T-helper 2 cell treated with Interferon-gamma antibody and Interleukin-4, amounts not matched to agents 5 μg/mL and 100 μg/mL, for 36 hours (primary cell): Measurements from ENCODE around the gene MYO19.

Source experiments
- DNase-seq: peaks from one replicate; pipeline ENCODE4 v3.0.0; 2021; ENCODE audit warnings: low spot score
- H3K27ac Mint-ChIP-seq: one replicate; pipeline ENCODE4 v1.8.0; 2021; ENCODE audit warnings: mild to moderate bottlenecking, mixed read lengths
- H3K27me3 Mint-ChIP-seq: one replicate; pipeline ENCODE4 v1.8.0; 2021; ENCODE audit warnings: low read depth, mixed read lengths
- H3K36me3 Mint-ChIP-seq: one replicate; pipeline ENCODE4 v1.8.0; 2021; ENCODE audit warnings: low read depth, mixed read lengths
- H3K4me1 Mint-ChIP-seq: one replicate; pipeline ENCODE4 v1.8.0; 2021; ENCODE audit warnings: low read depth, mixed read lengths
- H3K4me3 Mint-ChIP-seq: one replicate; pipeline ENCODE4 v1.8.0; 2022; ENCODE audit warnings: mild to moderate bottlenecking, moderate library complexity, mixed read lengths
- H3K9me3 Mint-ChIP-seq: one replicate; pipeline ENCODE4 v1.8.0; 2021; ENCODE audit warnings: mixed read lengths

Gene MYO19

GRCh38 chr17:36545077-36545464, 10.4 kb upstream of the MYO19 start:
- DNase-seq: no peak
- peaks cover 33% of the 10 kb centered on the region for H3K4me1 Mint-ChIP-seq
- H3K9me3 Mint-ChIP-seq: no peaks in the 10 kb centered on the region
- no peaks in the 10 kb centered on the region for H3K27me3 Mint-ChIP-seq
- H3K4me3 Mint-ChIP-seq: peak overlapping the region; percentile 97
- peak overlapping the region; percentile 98 for H3K27ac Mint-ChIP-seq
- peaks cover 39% of the 10 kb centered on the region for H3K36me3 Mint-ChIP-seq

- peak; percentile 90 for DNase-seq
- Mint-ChIP-seq H3K36me3 (peaks cover 37% of the 10 kb centered on the region), H3K27me3 (no peaks in the 10 kb centered on the region), H3K4me1 (peaks cover 28% of the 10 kb centered on the region), H3K4me3 (peak within 1 kb of the TSS; percentile 97), H3K27ac (peak within 1 kb of the TSS; percentile 98), H3K9me3 (no peaks in the 10 kb centered on the region)
Measured at GRCh38 chr17:36544307-36545076, 9.8 kb upstream of the MYO19 start, which contains the start of gene GGNBP2. Gene GGNBP2 (plus strand): TSS chr17:36544919. CDS start chr17:36545725, 806 bp downstream.

GRCh38 chr17:36544044-36544306, 9.3 kb upstream of the MYO19 start:
- H3K9me3 Mint-ChIP-seq: no peaks in the 10 kb centered on the region
- peak overlapping the region; percentile 96 for H3K4me3 Mint-ChIP-seq
- peak overlapping the region; percentile 98 for H3K27ac Mint-ChIP-seq
- H3K27me3 Mint-ChIP-seq: no peaks in the 10 kb centered on the region
- H3K36me3 Mint-ChIP-seq: peaks cover 37% of the 10 kb centered on the region
- DNase-seq: peak; percentile 17
- H3K4me1 Mint-ChIP-seq: peaks cover 26% of the 10 kb centered on the region

GRCh38 chr17:36542755-36543154, 8.1 kb upstream of the MYO19 start:
- H3K27ac Mint-ChIP-seq: peak overlapping the region; percentile 7
- no peak overlapping the region for H3K4me3 Mint-ChIP-seq
- DNase-seq: no peak
- peaks cover 34% of the 10 kb centered on the region for H3K36me3 Mint-ChIP-seq
- H3K27me3 Mint-ChIP-seq: no peaks in the 10 kb centered on the region
- peaks cover 21% of the 10 kb centered on the region for H3K4me1 Mint-ChIP-seq
- no peaks in the 10 kb centered on the region for H3K9me3 Mint-ChIP-seq

- no peaks in the 10 kb centered on the region for H3K27me3 Mint-ChIP-seq
- peaks cover 17% of the 10 kb centered on the region for H3K4me1 Mint-ChIP-seq
- H3K9me3 Mint-ChIP-seq: no peaks in the 10 kb centered on the region
- no peak overlapping the region for H3K4me3 Mint-ChIP-seq
- no peak for DNase-seq
- H3K27ac Mint-ChIP-seq: peak overlapping the region; percentile 12
- peaks cover 29% of the 10 kb centered on the region for H3K36me3 Mint-ChIP-seq
Measured at GRCh38 chr17:36540696-36541095, 6.0 kb upstream of the MYO19 start.

- H3K4me1 Mint-ChIP-seq: peaks cover 26% of the 10 kb centered on the region
- no peaks in the 10 kb centered on the region for H3K9me3 Mint-ChIP-seq
- peaks cover 47% of the 10 kb centered on the region for H3K36me3 Mint-ChIP-seq
- H3K27ac Mint-ChIP-seq: peak overlapping the region; percentile 99
- no peaks in the 10 kb centered on the region for H3K27me3 Mint-ChIP-seq
- DNase-seq: no peak
- H3K4me3 Mint-ChIP-seq: peak overlapping the region; percentile 94
Measured at GRCh38 chr17:36535669-36536081, 1.0 kb upstream of the MYO19 start.

- peaks cover 46% of the 10 kb centered on the region for H3K36me3 Mint-ChIP-seq
- no peaks in the 10 kb centered on the region for H3K9me3 Mint-ChIP-seq
- peak overlapping the region; percentile 99 for H3K27ac Mint-ChIP-seq
- H3K4me1 Mint-ChIP-seq: peaks cover 26% of the 10 kb centered on the region
- no peaks in the 10 kb centered on the region for H3K27me3 Mint-ChIP-seq
- H3K4me3 Mint-ChIP-seq: peak overlapping the region; percentile 94
- DNase-seq: no peak
Measured at GRCh38 chr17:36533935-36534839, 481 bp downstream of the MYO19 start.

GRCh38 chr17:36532435-36532975, 2.2 kb downstream of the MYO19 start:
- Mint-ChIP-seq H3K36me3 (peaks cover 46% of the 10 kb centered on the region), H3K27me3 (no peaks in the 10 kb centered on the region), H3K4me3 (peak overlapping the region; percentile 44), H3K4me1 (peaks cover 23% of the 10 kb centered on the region), H3K27ac (no peak overlapping the region), H3K9me3 (no peaks in the 10 kb centered on the region)
- no peak for DNase-seq

- Mint-ChIP-seq H3K36me3 (peaks cover 51% of the 10 kb centered on the region), H3K9me3 (no peaks in the 10 kb centered on the region), H3K4me1 (peaks cover 27% of the 10 kb centered on the region), H3K4me3 (no peak overlapping the region), H3K27me3 (no peaks in the 10 kb centered on the region), H3K27ac (no peak overlapping the region)
- DNase-seq: no peak
Measured at GRCh38 chr17:36529121-36529520, 5.5 kb downstream of the MYO19 start.

GRCh38 chr17:36527621-36528250, 6.9 kb downstream of the MYO19 start:
- no peaks in the 10 kb centered on the region for H3K9me3 Mint-ChIP-seq
- no peak overlapping the region for H3K4me3 Mint-ChIP-seq
- no peak overlapping the region for H3K27ac Mint-ChIP-seq
- H3K27me3 Mint-ChIP-seq: no peaks in the 10 kb centered on the region
- H3K4me1 Mint-ChIP-seq: peaks cover 19% of the 10 kb centered on the region
- no peak for DNase-seq
- H3K36me3 Mint-ChIP-seq: peaks cover 43% of the 10 kb centered on the region

- H3K27ac Mint-ChIP-seq: no peak overlapping the region
- no peaks in the 10 kb centered on the region for H3K9me3 Mint-ChIP-seq
- DNase-seq: no peak
- H3K4me1 Mint-ChIP-seq: peaks cover 13% of the 10 kb centered on the region
- no peak overlapping the region for H3K4me3 Mint-ChIP-seq
- peaks cover 40% of the 10 kb centered on the region for H3K36me3 Mint-ChIP-seq
- no peaks in the 10 kb centered on the region for H3K27me3 Mint-ChIP-seq
Measured at GRCh38 chr17:36525888-36526287, 8.8 kb downstream of the MYO19 start.

- H3K27me3 Mint-ChIP-seq: no peaks in the 10 kb centered on the region
- peaks cover 46% of the 10 kb centered on the region for H3K36me3 Mint-ChIP-seq
Measured at GRCh38 chr17:36525113-36525512, 9.6 kb downstream of the MYO19 start.

GRCh38 chr17:36524428-36524876, 10.2 kb downstream of the MYO19 start:
- peaks cover 50% of the 10 kb centered on the region for H3K36me3 Mint-ChIP-seq
- no peak overlapping the region for H3K27ac Mint-ChIP-seq
- no peaks in the 10 kb centered on the region for H3K9me3 Mint-ChIP-seq

More at GRCh38 chr17:36525113-36525512, 9.6 kb downstream of the MYO19 start:
- H3K4me3 Mint-ChIP-seq: no peak overlapping the region
- peaks cover 16% of the 10 kb centered on the region for H3K4me1 Mint-ChIP-seq
- H3K9me3 Mint-ChIP-seq: no peaks in the 10 kb centered on the region
- H3K27ac Mint-ChIP-seq: no peak overlapping the region
- no peak for DNase-seq

More at GRCh38 chr17:36524428-36524876, 10.2 kb downstream of the MYO19 start:
- Mint-ChIP-seq H3K27me3 (no peaks in the 10 kb centered on the region), H3K4me1 (peaks cover 18% of the 10 kb centered on the region), H3K4me3 (no peak overlapping the region)
- DNase-seq: no peak
